H1 (cell line): ENCODE results near the gene SCUBE2. TPM values are rescaled to one million over a fixed set of nuclear protein-coding genes. Genes with fewer than 3 reads are reported as not detected.

Source experiments
- CHD2 ChIP-seq: IDR thresholded peaks from 2 replicates; pipeline ENCODE4 v1.6.1; 2012; ENCODE audit warnings: low read length, improper control_type of control experiment
- NRF1 ChIP-seq: IDR thresholded peaks from 2 replicates; pipeline ENCODE4 v1.6.1; 2011; ENCODE audit warnings: mild to moderate bottlenecking, low read depth, low read length, improper control_type of control experiment
- SP1 ChIP-seq: IDR thresholded peaks from 2 replicates; pipeline ENCODE4 v1.6.1; 2011; ENCODE audit warnings: low read depth, low read length
- polyA plus RNA-seq, 7 experiments: library from polyadenylated mRNA; depleted of rRNA in 3 of 7; stranded (reverse) in 5 of 7; unstranded in 2 of 7; fragments of >200 nt in 5 of 7; fragments of 200-250 nt in 2 of 7; gene quantifications; 1 replicate in 5 of 7; 2 replicates in 1 of 7; 4 replicates in 1 of 7; pipeline versions ENCODE4 v1.2.1 to v1.2.3, GENCODE V29; 2011 to 2013; ENCODE audit warnings: missing spikeins in 2 of 7, mixed read lengths in 2 of 7
- total RNA-seq: library from RNA; stranded (reverse); fragmentation: NEBNext Ultra II Directional; extraction: Animal tissue kit (Norgen Biotek cat#: 25700); gene quantifications from 2 replicates; pipeline ENCODE4 v1.2.1, GENCODE V29; 2021

SCUBE2 gene
- total and polyA plus RNA-seq, 2 of the 8 experiments (the other 6 are each of a cell fraction or from before 2014, with no cell fraction given): 0.29 to 1.2 TPM

GRCh38 chr11:9016916-9017642 is 74.3 kb downstream of the SCUBE2 start (continued):
- TF ChIP-seq NRF1: no peak
- no peak for TF ChIP-seq CHD2
- TF ChIP-seq SP1: no peak
- TF ChIP-seq, all 59 proteins: peak for 0
